GM19328 (cell line): ENCODE data around the gene GLRX3.

ENCODE experiments used
- ATAC-seq: cut with Tn5 transposase; IDR thresholded peaks from one replicate; pipeline ENCODE4 v1.9.1; 2021; ENCODE audit warnings: mild to moderate bottlenecking, moderate library complexity; ENCODE audit not compliant: unreplicated experiment

GLRX3 gene

DNA sequence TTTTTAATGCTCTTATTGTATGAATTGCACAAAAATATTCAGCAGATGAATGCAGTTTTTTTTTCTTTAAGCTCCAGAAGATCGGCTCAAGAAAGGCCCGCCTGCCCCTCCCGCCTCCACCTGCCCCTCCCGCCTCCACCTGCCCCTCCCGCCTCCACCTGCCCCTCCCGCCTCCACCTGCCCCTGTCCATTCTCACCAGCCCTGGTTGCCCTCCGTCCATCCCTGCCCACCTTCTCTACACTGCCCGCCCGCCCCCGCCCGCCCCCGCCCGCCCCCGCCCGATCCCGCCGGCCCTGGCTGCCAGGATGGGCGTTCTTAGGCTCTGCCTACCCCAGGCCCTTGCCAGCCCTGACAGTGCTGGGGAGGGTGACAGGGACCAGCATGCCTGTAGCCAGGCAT is 67.4 kb downstream of the GLRX3 start:
- ATAC-seq = no peak

DNA sequence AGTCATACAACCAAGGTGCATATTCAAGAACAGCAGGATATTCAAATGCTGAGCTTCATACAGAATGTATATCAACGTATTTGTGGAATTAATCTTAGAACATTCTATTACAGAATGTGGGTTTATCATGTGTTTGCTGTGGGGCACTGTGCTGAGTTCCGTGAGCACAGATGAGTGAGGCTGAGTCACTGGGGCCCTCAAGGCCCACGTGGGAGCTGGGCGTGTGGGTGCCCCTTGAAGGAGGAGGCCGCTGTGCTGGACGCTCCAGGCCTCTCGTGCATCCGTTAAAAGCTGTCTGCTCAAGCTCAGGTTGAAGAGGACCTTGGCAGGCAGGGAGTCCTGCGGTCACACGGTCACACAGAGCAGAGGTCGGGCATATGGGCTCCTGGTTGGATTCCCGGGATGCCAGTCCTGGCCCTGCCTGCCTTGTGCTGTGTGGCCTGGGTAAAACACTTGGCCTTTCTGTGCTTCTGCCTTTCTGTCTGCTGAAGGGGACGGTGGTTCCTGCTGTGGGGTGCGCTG is 70.1 kb downstream of the GLRX3 start:
- no peak for ATAC-seq

- no peak for ATAC-seq
These were observed 71.0 kb downstream of the GLRX3 start for GRCh38 chr10:130207205-130207604.

GRCh38 chr10:130208807-130209206 is 72.6 kb downstream of the GLRX3 start:
- ATAC-seq = no peak

GRCh38 chr10:130212746-130213145 is 76.6 kb downstream of the GLRX3 start:
- no peak for ATAC-seq

DNA sequence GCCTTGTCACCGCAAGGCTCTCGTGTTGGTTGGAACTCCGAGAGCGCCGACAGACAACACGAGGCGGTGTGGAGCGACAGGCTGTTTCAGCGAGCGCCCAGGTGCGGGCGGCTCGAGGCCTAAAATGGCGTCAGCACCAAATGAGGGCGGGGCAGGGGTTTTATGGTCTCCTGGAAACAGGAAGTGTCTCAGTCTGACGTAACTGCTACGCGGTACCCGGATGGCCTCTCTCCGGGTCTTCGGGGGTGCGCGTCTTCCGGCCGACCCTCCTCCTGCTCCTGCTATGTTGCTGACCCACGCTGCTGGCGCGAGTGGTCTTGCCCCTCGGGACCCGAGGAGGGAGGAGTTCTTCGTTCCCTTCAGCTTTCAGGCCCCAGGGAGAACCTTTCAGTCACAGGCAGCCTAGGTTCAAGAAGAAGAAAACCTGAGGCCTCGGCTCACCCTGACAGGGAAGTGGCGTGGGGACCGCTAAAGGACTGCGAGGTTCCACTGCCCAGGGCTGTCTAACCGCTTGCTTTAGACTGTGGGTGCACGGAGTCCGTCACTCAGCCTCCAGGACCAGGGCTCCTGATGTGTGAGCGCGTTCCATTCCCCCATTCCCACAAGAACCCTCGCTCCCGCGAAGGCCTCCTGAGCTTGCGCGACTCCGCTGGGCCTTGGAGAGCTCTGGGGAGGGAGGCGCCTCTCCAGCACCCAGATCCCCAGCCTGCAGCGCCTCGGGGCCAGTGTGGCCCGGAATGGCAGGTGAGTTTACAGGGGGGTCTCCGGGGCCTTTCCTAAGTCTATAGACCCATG is 77.3 kb downstream of the GLRX3 start:
- no peak for ATAC-seq

GRCh38 chr10:130214431-130214830 is 78.2 kb downstream of the GLRX3 start:
- no peak for ATAC-seq

DNA sequence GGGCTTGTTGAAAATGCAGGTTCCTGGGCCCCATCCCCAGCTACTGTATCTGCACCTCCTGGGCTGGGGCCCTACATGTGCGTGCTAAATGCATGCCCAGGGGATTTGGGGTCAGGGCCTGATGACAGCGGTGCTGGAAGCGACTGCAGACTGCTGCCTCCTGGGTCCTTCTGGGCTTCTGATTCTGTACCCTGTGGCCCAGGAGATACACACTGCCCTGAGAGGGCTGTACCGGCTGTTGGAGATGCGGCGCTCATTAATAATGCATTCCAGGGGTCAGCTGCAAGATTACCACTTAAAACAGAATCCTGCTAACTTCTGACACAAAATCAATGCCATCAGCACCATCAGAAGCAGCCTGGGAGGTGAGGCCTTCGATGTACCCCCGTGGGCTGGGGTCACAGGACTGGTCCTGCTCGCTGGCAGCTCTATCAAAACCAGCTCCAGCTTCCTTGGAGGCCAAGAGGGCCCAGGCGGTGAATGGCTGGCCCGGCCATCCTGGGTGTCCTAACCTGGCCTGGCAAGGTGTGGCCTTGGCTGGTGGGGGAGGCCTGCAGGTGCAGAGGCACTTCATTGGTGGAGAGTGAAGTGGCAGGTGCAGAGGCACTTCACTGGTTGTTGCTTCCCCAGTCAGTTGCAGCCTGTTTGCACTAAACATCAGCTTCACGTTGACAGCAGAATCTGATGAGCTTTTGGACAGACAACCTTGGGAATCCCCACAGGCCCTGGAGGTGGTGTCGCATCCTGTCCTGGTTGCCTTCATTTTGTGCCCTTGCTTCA is 79.2 kb downstream of the GLRX3 start:
- no peak for ATAC-seq

GRCh38 chr10:130215931-130216231 is 79.7 kb downstream of the GLRX3 start:
- no peak for ATAC-seq

DNA sequence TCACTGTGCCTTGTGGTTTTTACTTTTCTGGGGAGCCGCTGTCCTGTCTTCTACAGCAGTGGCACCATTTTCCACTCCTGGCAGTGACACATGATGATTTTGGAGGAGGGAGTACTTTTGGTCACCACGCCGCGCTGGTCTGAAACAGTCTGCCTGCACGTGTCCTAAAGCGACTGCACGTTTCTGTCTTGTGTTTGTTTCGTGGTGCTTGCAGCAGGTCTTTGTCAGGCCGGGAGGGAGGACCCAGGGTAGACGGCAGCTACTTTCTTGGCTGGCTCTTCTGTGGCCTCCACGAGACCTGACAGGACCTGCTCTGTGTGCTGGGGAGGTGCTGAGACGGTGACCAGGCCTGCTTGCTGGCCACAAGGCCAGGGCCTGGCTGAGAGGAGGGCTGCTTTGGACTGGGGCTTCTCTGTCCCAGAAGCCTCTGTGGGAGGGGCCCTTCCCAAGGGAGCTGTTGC is 82.0 kb downstream of the GLRX3 start:
- ATAC-seq = no peak

GRCh38 chr10:130218936-130219335 is 82.7 kb downstream of the GLRX3 start:
- no peak for ATAC-seq

DNA sequence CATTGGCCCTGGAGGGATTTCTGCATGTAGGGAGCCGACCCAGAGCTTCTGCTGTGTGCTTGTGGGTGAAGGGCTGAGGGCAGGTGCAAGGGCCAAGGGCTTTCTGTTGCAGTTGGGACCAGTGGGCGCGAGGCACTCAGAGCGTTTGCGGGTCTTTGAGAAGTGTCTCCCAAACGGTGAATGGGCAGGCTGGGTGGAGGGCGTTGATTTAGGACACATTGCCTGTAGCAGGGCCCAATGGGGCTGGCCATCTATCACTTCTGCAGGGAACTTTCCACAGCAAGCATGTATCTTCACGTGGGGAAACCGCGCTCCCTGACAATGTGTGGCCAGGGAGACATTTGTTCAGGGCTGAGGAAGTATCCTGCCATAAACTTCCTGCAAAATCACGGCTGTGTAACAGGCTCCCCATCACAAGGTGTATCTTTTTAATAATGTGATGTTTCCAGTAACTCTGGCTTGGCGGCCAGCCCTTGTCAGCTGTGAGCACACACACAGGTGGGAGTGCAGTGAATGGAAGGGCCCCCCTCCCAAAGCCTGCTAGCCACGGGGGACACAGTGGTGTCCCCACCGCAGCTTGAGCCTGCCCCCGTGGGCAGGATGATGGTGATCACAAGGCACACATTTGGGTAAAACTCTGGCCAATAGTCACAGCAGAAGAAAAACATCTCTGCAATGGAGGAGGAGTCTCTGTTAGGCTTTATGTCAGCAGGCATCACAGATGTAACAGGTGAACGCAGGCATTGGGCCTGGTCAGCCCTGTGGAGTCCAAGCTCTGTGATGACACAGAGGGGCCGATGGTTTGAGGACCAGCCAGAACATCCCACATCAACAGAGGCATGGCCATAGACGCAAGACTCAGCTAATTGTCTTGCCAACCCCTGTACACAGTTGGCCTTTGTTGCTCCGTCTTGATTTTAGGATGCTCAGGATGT is 84.3 kb downstream of the GLRX3 start:
- ATAC-seq = no peak

- no peak for ATAC-seq
These were observed 85.5 kb downstream of the GLRX3 start for GRCh38 chr10:130221456-130222375.

- no peak for ATAC-seq
These were observed 86.2 kb downstream of the GLRX3 start for GRCh38 chr10:130222381-130222780.

- no peak for ATAC-seq
These were observed 88.0 kb downstream of the GLRX3 start for GRCh38 chr10:130224228-130224627.

DNA sequence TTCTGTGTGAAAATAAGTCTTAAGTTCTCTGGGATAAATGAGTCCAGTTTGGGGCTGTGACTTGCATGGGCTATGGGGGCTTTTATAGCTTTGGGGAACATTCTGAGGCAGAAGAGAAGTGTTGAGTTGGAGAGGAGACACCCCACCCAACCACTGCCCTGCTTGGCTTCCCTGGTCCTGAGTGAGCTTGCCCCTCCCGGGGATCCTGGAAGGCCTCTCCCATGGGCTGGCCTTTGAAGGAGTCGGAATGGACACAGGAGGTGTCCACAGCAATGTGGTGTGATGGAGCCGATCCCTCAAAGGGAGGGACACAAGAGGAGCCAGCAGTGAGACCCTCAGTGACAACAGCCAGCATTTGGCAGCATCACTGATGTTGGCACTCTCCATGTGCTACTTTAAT is 89.8 kb downstream of the GLRX3 start:
- ATAC-seq = no peak

DNA sequence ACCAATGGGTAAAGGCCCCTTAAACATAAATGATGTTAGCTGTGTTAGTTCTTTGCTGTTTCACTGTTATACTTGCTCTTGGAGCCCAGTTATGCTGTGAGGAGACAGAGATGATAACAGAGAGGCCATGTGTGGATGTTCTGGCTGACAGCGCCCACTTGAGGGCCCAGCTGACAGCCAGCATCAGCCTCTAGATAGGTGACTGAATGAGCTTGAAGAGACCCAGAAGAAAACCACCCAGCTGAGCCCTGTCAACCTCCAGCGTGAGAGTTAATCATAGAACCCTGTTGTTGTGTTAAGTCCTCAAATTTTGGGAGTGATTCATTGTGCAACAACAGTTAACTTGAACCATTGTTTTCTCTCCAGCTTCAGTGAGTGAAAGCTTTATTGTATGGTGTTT is 91.7 kb downstream of the GLRX3 start:
- ATAC-seq = no peak
